Measurements from ENCODE around the gene CORIN.

- TF ChIP-seq, protein P1, sequence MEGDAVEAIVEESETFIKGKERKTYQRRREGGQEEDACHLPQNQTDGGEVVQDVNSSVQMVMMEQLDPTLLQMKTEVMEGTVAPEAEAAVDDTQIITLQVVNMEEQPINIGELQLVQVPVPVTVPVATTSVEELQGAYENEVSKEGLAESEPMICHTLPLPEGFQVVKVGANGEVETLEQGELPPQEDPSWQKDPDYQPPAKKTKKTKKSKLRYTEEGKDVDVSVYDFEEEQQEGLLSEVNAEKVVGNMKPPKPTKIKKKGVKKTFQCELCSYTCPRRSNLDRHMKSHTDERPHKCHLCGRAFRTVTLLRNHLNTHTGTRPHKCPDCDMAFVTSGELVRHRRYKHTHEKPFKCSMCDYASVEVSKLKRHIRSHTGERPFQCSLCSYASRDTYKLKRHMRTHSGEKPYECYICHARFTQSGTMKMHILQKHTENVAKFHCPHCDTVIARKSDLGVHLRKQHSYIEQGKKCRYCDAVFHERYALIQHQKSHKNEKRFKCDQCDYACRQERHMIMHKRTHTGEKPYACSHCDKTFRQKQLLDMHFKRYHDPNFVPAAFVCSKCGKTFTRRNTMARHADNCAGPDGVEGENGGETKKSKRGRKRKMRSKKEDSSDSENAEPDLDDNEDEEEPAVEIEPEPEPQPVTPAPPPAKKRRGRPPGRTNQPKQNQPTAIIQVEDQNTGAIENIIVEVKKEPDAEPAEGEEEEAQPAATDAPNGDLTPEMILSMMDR (IDR thresholded peaks at IDR 0.05) = no peak
- TF ChIP-seq POLR2AphosphoS5 (IDR thresholded peaks at IDR 0.05) = no peak
Measured at GRCh38 chr4:47747211-47747610, 90.7 kb downstream of the CORIN start.

Data from upper lobe of left lung (tissue), 4 donors.